ENCODE data around the gene MAST1.
"Not testable (repeated sequence)": the region's sequence is repeated elsewhere in the genome, so short reads cannot be mapped to it uniquely, and the experiment has no call there.

DNA sequence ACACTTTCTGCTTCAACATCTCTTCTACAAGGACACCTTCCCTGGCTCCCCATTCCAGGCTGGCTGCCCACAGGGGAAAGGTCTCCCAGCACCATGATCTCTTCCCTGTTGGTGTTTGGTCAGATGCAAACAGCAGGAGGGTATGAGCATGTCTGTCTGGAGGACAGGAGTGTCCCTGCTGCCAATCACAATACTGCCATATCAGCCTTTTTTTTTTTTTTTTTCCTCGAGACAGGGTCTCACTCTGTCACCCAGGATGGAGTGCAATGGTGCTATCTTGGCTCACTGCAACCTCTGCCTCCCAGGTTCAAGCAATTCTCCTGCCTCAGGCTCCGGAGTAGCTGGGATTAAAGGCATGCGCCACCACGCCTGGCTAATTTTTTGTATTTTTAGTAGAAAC, 77.5 kb downstream of the MAST1 start:
- TF ChIP-seq, protein P1, sequence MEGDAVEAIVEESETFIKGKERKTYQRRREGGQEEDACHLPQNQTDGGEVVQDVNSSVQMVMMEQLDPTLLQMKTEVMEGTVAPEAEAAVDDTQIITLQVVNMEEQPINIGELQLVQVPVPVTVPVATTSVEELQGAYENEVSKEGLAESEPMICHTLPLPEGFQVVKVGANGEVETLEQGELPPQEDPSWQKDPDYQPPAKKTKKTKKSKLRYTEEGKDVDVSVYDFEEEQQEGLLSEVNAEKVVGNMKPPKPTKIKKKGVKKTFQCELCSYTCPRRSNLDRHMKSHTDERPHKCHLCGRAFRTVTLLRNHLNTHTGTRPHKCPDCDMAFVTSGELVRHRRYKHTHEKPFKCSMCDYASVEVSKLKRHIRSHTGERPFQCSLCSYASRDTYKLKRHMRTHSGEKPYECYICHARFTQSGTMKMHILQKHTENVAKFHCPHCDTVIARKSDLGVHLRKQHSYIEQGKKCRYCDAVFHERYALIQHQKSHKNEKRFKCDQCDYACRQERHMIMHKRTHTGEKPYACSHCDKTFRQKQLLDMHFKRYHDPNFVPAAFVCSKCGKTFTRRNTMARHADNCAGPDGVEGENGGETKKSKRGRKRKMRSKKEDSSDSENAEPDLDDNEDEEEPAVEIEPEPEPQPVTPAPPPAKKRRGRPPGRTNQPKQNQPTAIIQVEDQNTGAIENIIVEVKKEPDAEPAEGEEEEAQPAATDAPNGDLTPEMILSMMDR (IDR thresholded peaks at IDR 0.05 in 2 of 3, conservative IDR thresholded peaks at IDR 0.05 in 1 of 3; ENCODE audit: borderline replicate concordance in 1 of 3, insufficient read depth in 1 of 3, low read depth in 2 of 3, low read length in 2 of 3), result not testable (repeated sequence)
- not testable (repeated sequence) for TF ChIP-seq POLR2AphosphoS5 (IDR thresholded peaks at IDR 0.05; ENCODE audit: low read depth, low read length); ELF1 (IDR thresholded peaks at IDR 0.05; ENCODE audit: borderline replicate concordance, low read depth); EZH2 (IDR thresholded peaks at IDR 0.05); EZH2phosphoT487 (IDR thresholded peaks at IDR 0.05; ENCODE audit: borderline replicate concordance); SIN3A (IDR thresholded peaks at IDR 0.05; ENCODE audit: low read depth); RAD21 (IDR thresholded peaks at IDR 0.05; ENCODE audit: low read depth); CBX3 (IDR thresholded peaks at IDR 0.05; ENCODE audit: low read depth); YY1 (IDR thresholded peaks at IDR 0.05; ENCODE audit: extremely low read depth, insufficient replicate concordance, low read depth, low read length)
- TF ChIP-seq, protein P2, sequence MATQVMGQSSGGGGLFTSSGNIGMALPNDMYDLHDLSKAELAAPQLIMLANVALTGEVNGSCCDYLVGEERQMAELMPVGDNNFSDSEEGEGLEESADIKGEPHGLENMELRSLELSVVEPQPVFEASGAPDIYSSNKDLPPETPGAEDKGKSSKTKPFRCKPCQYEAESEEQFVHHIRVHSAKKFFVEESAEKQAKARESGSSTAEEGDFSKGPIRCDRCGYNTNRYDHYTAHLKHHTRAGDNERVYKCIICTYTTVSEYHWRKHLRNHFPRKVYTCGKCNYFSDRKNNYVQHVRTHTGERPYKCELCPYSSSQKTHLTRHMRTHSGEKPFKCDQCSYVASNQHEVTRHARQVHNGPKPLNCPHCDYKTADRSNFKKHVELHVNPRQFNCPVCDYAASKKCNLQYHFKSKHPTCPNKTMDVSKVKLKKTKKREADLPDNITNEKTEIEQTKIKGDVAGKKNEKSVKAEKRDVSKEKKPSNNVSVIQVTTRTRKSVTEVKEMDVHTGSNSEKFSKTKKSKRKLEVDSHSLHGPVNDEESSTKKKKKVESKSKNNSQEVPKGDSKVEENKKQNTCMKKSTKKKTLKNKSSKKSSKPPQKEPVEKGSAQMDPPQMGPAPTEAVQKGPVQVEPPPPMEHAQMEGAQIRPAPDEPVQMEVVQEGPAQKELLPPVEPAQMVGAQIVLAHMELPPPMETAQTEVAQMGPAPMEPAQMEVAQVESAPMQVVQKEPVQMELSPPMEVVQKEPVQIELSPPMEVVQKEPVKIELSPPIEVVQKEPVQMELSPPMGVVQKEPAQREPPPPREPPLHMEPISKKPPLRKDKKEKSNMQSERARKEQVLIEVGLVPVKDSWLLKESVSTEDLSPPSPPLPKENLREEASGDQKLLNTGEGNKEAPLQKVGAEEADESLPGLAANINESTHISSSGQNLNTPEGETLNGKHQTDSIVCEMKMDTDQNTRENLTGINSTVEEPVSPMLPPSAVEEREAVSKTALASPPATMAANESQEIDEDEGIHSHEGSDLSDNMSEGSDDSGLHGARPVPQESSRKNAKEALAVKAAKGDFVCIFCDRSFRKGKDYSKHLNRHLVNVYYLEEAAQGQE (IDR thresholded peaks at IDR 0.05; ENCODE audit: low read depth), result not testable (repeated sequence)
